Fibroblast of lung (primary cell): ENCODE measurements around the gene ZFAND2B. TPM values are rescaled to one million over a fixed set of nuclear protein-coding genes. Genes with fewer than 3 reads are reported as not detected.

ENCODE experiments used
- DNase-seq, 2 donors: peaks; one replicate each; pipeline versions ENCODE4 v3.0.0 to v3.0.0-alpha.2; 2010; ENCODE audit warnings: low read depth in 2 of 2
- H2AFZ ChIP-seq: 2 replicates; pipeline ENCODE4 v1.5.1; 2012; ENCODE audit warnings: low read length, control low read depth, inconsistent platforms
- H3K27ac ChIP-seq: 2 replicates; pipeline ENCODE4 v1.5.1; 2011; ENCODE audit warnings: low read length, control low read depth; ENCODE audit not compliant: insufficient read depth
- H3K27me3 ChIP-seq: 2 replicates; pipeline ENCODE4 v1.5.1; 2011; ENCODE audit warnings: mild to moderate bottlenecking, low read length; ENCODE audit not compliant: control insufficient read depth, insufficient read depth
- H3K36me3 ChIP-seq: 2 replicates; pipeline ENCODE4 v1.5.1; 2011; ENCODE audit warnings: low read length; ENCODE audit not compliant: control insufficient read depth, insufficient read depth
- H3K4me1 ChIP-seq: 2 replicates; pipeline ENCODE4 v1.5.1; 2011; ENCODE audit warnings: low read length; ENCODE audit not compliant: control insufficient read depth, insufficient read depth; ENCODE audit errors: extremely low read depth
- H3K4me2 ChIP-seq: 2 replicates; pipeline ENCODE4 v1.5.1; 2011; ENCODE audit warnings: low read length, control low read depth; ENCODE audit not compliant: insufficient read depth; ENCODE audit errors: extremely low read depth
- H3K4me3 ChIP-seq, 4 experiments: fragments of 200-600 bp in 1 of 4; sonication (generic) in 1 of 4; replicated peaks in 1 of 4; 2 replicates each; pipeline ENCODE4 v1.5.1; 2011 to 2016; ENCODE audit warnings: low read length in 4 of 4, low read depth in 3 of 4, mild to moderate bottlenecking in 3 of 4, control low read depth in 2 of 4, inconsistent platforms in 1 of 4, mixed read lengths in 1 of 4; ENCODE audit not compliant: insufficient read depth in 1 of 4; ENCODE audit errors: control extremely low read depth in 1 of 4
- H3K79me2 ChIP-seq: 2 replicates; pipeline ENCODE4 v1.5.1; 2012; ENCODE audit warnings: mild to moderate bottlenecking, low read length, inconsistent platforms; ENCODE audit not compliant: control insufficient read depth, insufficient read depth
- H3K9ac ChIP-seq: 2 replicates; pipeline ENCODE4 v1.5.1; 2011; ENCODE audit warnings: mild to moderate bottlenecking, low read length, control low read depth; ENCODE audit not compliant: insufficient read depth
- H3K9me3 ChIP-seq: 2 replicates; pipeline ENCODE4 v1.5.1; 2012; ENCODE audit warnings: low read depth, low read length; ENCODE audit not compliant: control insufficient read depth, insufficient read depth
- H4K20me1 ChIP-seq: 2 replicates; pipeline ENCODE4 v1.5.1; 2011; ENCODE audit warnings: low read length; ENCODE audit not compliant: control insufficient read depth, insufficient read depth; ENCODE audit errors: extremely low read depth
- CTCF ChIP-seq, 2 donors: IDR thresholded peaks in 1 of 2; conservative IDR thresholded peaks in 1 of 2; 1 replicate in 1 of 2; 2 replicates in 1 of 2; pipeline ENCODE4 v1.5.1; 2011 to 2012; ENCODE audit warnings: low read length in 2 of 2, control low read depth in 1 of 2, inconsistent platforms in 1 of 2, low read depth in 1 of 2, mild to moderate bottlenecking in 1 of 2
- EZH2 ChIP-seq: IDR thresholded peaks from 2 replicates; pipeline ENCODE4 v1.5.1; 2012; ENCODE audit warnings: low read length, control low read depth, mild to moderate bottlenecking; ENCODE audit errors: missing control alignments
- polyA plus RNA-seq, 2 donors: library from polyadenylated mRNA; depleted of rRNA in 1 of 2; stranded (reverse) in 1 of 2; unstranded in 1 of 2; fragments of >200 nt; gene quantifications; 2 replicates each; pipeline ENCODE4 v1.2.1, GENCODE V29; 2011 to 2012; ENCODE audit warnings: missing spikeins in 1 of 2
- total RNA-seq: library from RNA; depleted of rRNA; stranded (reverse); fragments of >200 nt; gene quantifications from 2 replicates; pipeline ENCODE4 v1.2.1, GENCODE V29; 2014

Gene ZFAND2B
- total and polyA plus RNA-seq, 2 donors (not counting 1 experiment from before 2014, with no cell fraction given): 26.8 to 40.0 TPM

- DNase-seq: no peak
- Histone ChIP-seq H3K36me3 (peaks cover 12% of the 10 kb centered on the region), H3K27ac (no peak overlapping the region), H3K9me3 (no peaks in the 10 kb centered on the region), H3K79me2 (peaks cover 12% of the 10 kb centered on the region), H3K4me1 (peaks cover 7% of the 10 kb centered on the region), H3K9ac (no peak overlapping the region), H3K27me3 (no peaks in the 10 kb centered on the region), H4K20me1 (no peaks in the 10 kb centered on the region), H2AFZ (no peak overlapping the region), H3K4me3 (no peak overlapping the region), H3K4me2 (no peak overlapping the region)
- TF ChIP-seq CTCF (conservative IDR thresholded peaks at IDR 0.05 in 1 of 2, IDR thresholded peaks at IDR 0.05 in 1 of 2; ENCODE audit: low read depth in 1 of 2, low read length in 2 of 2) (no peak), EZH2 (no peak)
Measured at GRCh38 chr2:219182331-219183150, 24.0 kb upstream of the ZFAND2B start.

- Histone ChIP-seq H3K27ac (no peak overlapping the region), H3K79me2 (peaks cover 12% of the 10 kb centered on the region), H3K4me2 (no peak overlapping the region), H2AFZ (no peak overlapping the region), H3K4me1 (peaks cover 7% of the 10 kb centered on the region), H3K27me3 (no peaks in the 10 kb centered on the region), H3K9ac (no peak overlapping the region), H4K20me1 (no peaks in the 10 kb centered on the region), H3K9me3 (no peaks in the 10 kb centered on the region), H3K4me3 (no peak overlapping the region), H3K36me3 (peaks cover 12% of the 10 kb centered on the region)
- no peak for DNase-seq
- TF ChIP-seq CTCF (conservative IDR thresholded peaks at IDR 0.05 in 1 of 2, IDR thresholded peaks at IDR 0.05 in 1 of 2; ENCODE audit: low read depth in 1 of 2, low read length in 2 of 2): no peak
- no peak for TF ChIP-seq EZH2
Measured at GRCh38 chr2:219183151-219183772, 23.3 kb upstream of the ZFAND2B start.

- Histone ChIP-seq H3K4me3 (no peak overlapping the region), H3K79me2 (peaks cover 6% of the 10 kb centered on the region), H3K9me3 (no peaks in the 10 kb centered on the region), H2AFZ (no peak overlapping the region), H3K36me3 (peaks cover 12% of the 10 kb centered on the region), H3K4me2 (no peak overlapping the region), H4K20me1 (no peaks in the 10 kb centered on the region), H3K4me1 (peaks cover 4% of the 10 kb centered on the region), H3K27ac (no peak overlapping the region), H3K9ac (no peak overlapping the region), H3K27me3 (no peaks in the 10 kb centered on the region)
- TF ChIP-seq EZH2 (no peak), CTCF (conservative IDR thresholded peaks at IDR 0.05 in 1 of 2, IDR thresholded peaks at IDR 0.05 in 1 of 2; ENCODE audit: low read depth in 1 of 2, low read length in 2 of 2) (no peak)
- no peak for DNase-seq
Measured at GRCh38 chr2:219184121-219184520, 22.5 kb upstream of the ZFAND2B start.
